DND-41 (cell line): ENCODE data around the gene C6orf132.

Source experiments
- ATAC-seq: fragments of 200-7000 bp; cut with Tn5 transposase; 3 replicates; pipeline ENCODE4 v1.9.1; 2021; ENCODE audit warnings: low read depth; ENCODE audit not compliant: insufficient read depth
- DNase-seq: peaks from one replicate; pipeline ENCODE4 v3.0.0-alpha.2; 2020
- H2AFZ ChIP-seq: 2 replicates; pipeline ENCODE4 v1.6.0; 2012; ENCODE audit warnings: low read depth, low read length
- H3K27ac ChIP-seq: 2 replicates; pipeline ENCODE4 v1.5.1; 2012; ENCODE audit warnings: low read length, inconsistent platforms
- H3K27me3 ChIP-seq: fragments of 200-600 bp; sonication (generic); 2 replicates; pipeline ENCODE4 v1.6.0; 2012; ENCODE audit warnings: low read length, mild to moderate bottlenecking, inconsistent platforms; ENCODE audit not compliant: insufficient read depth, poor library complexity
- H3K36me3 ChIP-seq: 2 replicates; pipeline ENCODE4 v1.5.1; 2012; ENCODE audit warnings: low read length, inconsistent platforms; ENCODE audit not compliant: insufficient read depth
- H3K4me1 ChIP-seq: 2 replicates; pipeline ENCODE4 v1.5.1; 2012; ENCODE audit warnings: mild to moderate bottlenecking, low read length; ENCODE audit not compliant: insufficient read depth
- H3K4me2 ChIP-seq: 2 replicates; pipeline ENCODE4 v1.6.0; 2012; ENCODE audit warnings: mild to moderate bottlenecking, moderate library complexity, low read length, inconsistent platforms; ENCODE audit not compliant: insufficient read depth
- H3K4me3 ChIP-seq, 2 experiments: fragments of 200-600 bp in 1 of 2; shearing (Covaris generic) in 1 of 2; 2 replicates each; pipeline ENCODE4 v1.5.1; 2012 to 2016; ENCODE audit warnings: inconsistent platforms in 2 of 2, low read length in 2 of 2, mild to moderate bottlenecking in 2 of 2, low read depth in 1 of 2, moderate library complexity in 1 of 2
- H3K79me2 ChIP-seq: 2 replicates; pipeline ENCODE4 v1.6.0; 2012; ENCODE audit warnings: low read length, inconsistent platforms; ENCODE audit not compliant: insufficient read depth
- H3K9ac ChIP-seq: 2 replicates; pipeline ENCODE4 v1.6.0; 2012; ENCODE audit warnings: low read depth, mild to moderate bottlenecking, inconsistent platforms, low read length, moderate library complexity
- H3K9me3 ChIP-seq: 2 replicates; pipeline ENCODE4 v1.5.1; 2012; ENCODE audit warnings: low read length, moderate library complexity, mild to moderate bottlenecking, inconsistent platforms; ENCODE audit not compliant: insufficient read depth, severe bottlenecking
- H4K20me1 ChIP-seq: 2 replicates; pipeline ENCODE4 v1.6.0; 2012; ENCODE audit warnings: low read length; ENCODE audit not compliant: insufficient read depth
- CTCF ChIP-seq: IDR thresholded peaks from 2 replicates; pipeline ENCODE4 v1.5.1; 2012; ENCODE audit warnings: borderline replicate concordance, low read length, moderate library complexity, mild to moderate bottlenecking; ENCODE audit not compliant: poor library complexity, severe bottlenecking; ENCODE audit errors: extremely low read depth
- EZH2 ChIP-seq: IDR thresholded peaks from 3 replicates; pipeline ENCODE4 v1.6.1; 2012; ENCODE audit warnings: borderline replicate concordance, low read depth, mild to moderate bottlenecking, moderate library complexity, low read length, inconsistent platforms; ENCODE audit not compliant: severe bottlenecking

C6orf132 gene

GRCh38 chr6:42103216-42103615 is 39.2 kb downstream of the C6orf132 start:
- Histone ChIP-seq H3K79me2 (no peaks in the 10 kb centered on the region), H3K9me3 (no peaks in the 10 kb centered on the region), H3K9ac (no peak overlapping the region), H4K20me1 (no peaks in the 10 kb centered on the region; the same call in 1 of the 2 replicates), H3K4me3 (no peak overlapping the region), H3K36me3 (no peaks in the 10 kb centered on the region), H2AFZ (no peak overlapping the region), H3K27me3 (no peaks in the 10 kb centered on the region), H3K4me1 (peaks cover 12% of the 10 kb centered on the region), H3K27ac (no peak overlapping the region), H3K4me2 (no peak overlapping the region)
- ATAC-seq (no peak), DNase-seq (no peak)
- TF ChIP-seq EZH2 (no peak), CTCF (no peak)

GRCh38 chr6:42101186-42101657 is 41.2 kb downstream of the C6orf132 start:
- TF ChIP-seq EZH2 (no peak), CTCF (no peak)
- Histone ChIP-seq H3K79me2 (no peaks in the 10 kb centered on the region), H3K27me3 (no peaks in the 10 kb centered on the region), H3K9me3 (no peaks in the 10 kb centered on the region), H3K36me3 (no peaks in the 10 kb centered on the region), H3K4me1 (peaks cover 12% of the 10 kb centered on the region), H2AFZ (no peak overlapping the region), H4K20me1 (no peaks in the 10 kb centered on the region; the same call in 1 of the 2 replicates), H3K9ac (no peak overlapping the region), H3K4me2 (no peak overlapping the region), H3K4me3 (no peak overlapping the region), H3K27ac (no peak overlapping the region)
- ATAC-seq: no peak
- no peak for DNase-seq

- H3K9ac ChIP-seq: no peak overlapping the region
- DNase-seq (no peak), ATAC-seq (no peak)
- no peak overlapping the region for H3K4me3 ChIP-seq
- peaks cover 12% of the 10 kb centered on the region for H3K4me1 ChIP-seq
- no peaks in the 10 kb centered on the region; the same call in 1 of the 2 replicates for H4K20me1 ChIP-seq
- H3K9me3 ChIP-seq: no peaks in the 10 kb centered on the region
- no peak overlapping the region for H3K4me2 ChIP-seq
- H3K27ac ChIP-seq: no peak overlapping the region
- no peaks in the 10 kb centered on the region for H3K79me2 ChIP-seq
- H2AFZ ChIP-seq: no peak overlapping the region
- TF ChIP-seq EZH2 (no peak), CTCF (no peak)
- H3K36me3 ChIP-seq: no peaks in the 10 kb centered on the region
- no peaks in the 10 kb centered on the region for H3K27me3 ChIP-seq
These were observed 42.2 kb downstream of the C6orf132 start for GRCh38 chr6:42100029-42100901.
